ENCODE measurements around the gene SPRN.

- TF ChIP-seq, protein P1, sequence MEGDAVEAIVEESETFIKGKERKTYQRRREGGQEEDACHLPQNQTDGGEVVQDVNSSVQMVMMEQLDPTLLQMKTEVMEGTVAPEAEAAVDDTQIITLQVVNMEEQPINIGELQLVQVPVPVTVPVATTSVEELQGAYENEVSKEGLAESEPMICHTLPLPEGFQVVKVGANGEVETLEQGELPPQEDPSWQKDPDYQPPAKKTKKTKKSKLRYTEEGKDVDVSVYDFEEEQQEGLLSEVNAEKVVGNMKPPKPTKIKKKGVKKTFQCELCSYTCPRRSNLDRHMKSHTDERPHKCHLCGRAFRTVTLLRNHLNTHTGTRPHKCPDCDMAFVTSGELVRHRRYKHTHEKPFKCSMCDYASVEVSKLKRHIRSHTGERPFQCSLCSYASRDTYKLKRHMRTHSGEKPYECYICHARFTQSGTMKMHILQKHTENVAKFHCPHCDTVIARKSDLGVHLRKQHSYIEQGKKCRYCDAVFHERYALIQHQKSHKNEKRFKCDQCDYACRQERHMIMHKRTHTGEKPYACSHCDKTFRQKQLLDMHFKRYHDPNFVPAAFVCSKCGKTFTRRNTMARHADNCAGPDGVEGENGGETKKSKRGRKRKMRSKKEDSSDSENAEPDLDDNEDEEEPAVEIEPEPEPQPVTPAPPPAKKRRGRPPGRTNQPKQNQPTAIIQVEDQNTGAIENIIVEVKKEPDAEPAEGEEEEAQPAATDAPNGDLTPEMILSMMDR (conservative IDR thresholded peaks at IDR 0.05), result no peak
- no peak for TF ChIP-seq EZH2 (IDR thresholded peaks at IDR 0.05; ENCODE audit: low read depth)
Observed at GRCh38 chr10:133422807-133423771, 1.3 kb downstream of the SPRN start.

Measured in PC-9 (cell line).